GM19239 (cell line): ENCODE measurements around the gene GLT1D1.
A peak's percentile ranks its signal among the peaks of the same experiment; 100 is the strongest.

ENCODE experiments used
- DNase-seq: peaks from one replicate; pipeline ENCODE4 v3.0.0; 2011; ENCODE audit warnings: low spot score; ENCODE audit not compliant: insufficient read length
- FAIRE-seq: peaks from 2 replicates; lab custom pipeline; 2011; peaks lifted over from hg19 to GRCh38; lab: Jason Lieb, UNC

The GLT1D1 gene

DNA sequence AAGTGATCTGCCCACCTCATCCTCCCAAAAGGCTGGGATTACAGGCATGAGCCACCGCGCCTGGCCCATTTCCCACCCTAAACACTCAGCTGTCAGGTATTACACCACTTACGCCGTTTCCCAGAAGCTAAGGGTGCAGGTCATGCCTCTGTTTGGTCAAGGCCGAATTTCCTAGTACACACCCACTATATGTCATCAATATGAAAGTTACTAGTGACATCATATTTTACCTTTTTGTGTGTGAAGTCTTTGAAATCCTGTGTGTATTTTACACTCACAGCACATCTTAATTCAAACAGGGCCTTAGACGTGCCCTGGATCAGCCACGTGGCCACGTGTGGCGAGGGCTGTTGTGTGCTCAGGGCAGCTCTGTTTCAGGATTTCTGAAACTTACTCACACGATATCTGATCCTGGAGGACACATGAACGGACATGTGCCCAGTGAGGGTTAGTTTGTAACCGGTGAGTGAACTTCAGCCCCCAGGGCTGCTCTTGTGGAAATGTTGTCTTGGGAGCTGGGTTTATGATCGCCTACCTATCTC, 51.8 kb downstream of the GLT1D1 start:
- DNase-seq, result no peak
- no peak for FAIRE-seq

- FAIRE-seq, result no peak
- no peak for DNase-seq
These were observed 53.3 kb downstream of the GLT1D1 start for GRCh38 chr12:128906485-128907137.

- DNase-seq (no peak), FAIRE-seq (no peak)
These were observed 55.0 kb downstream of the GLT1D1 start for GRCh38 chr12:128908254-128908653.

GRCh38 chr12:128909653-128910052, 56.4 kb downstream of the GLT1D1 start:
- no peak for DNase-seq
- FAIRE-seq, result no peak

DNA sequence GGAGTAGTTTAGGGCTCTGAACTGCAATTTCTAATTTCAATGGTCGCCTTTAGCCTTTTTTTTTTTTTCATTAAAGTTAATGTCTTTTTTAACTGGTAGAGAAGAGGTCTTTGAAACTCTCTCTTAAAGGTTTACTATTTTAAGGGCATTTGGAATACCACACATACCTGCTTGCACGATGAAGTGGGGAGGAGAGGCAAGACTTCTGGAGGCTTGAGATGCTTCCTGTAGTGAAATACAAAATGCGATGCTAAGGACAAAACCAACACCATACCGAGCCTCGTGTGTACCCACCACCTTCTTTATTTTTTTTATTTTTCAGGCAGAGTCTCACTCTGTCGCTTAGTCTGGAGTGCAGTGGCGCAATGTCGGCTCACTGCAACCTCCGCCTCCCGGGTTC, 57.4 kb downstream of the GLT1D1 start:
- no peak for FAIRE-seq
- no peak for DNase-seq

- DNase-seq, result no peak
- no peak for FAIRE-seq
These were observed 58.6 kb downstream of the GLT1D1 start for GRCh38 chr12:128911861-128912260.

- peak; percentile 30 for DNase-seq
- peak; percentile 92 for FAIRE-seq
These were observed 61.8 kb downstream of the GLT1D1 start for GRCh38 chr12:128914908-128915563.

GRCh38 chr12:128916425-128916824, 63.1 kb downstream of the GLT1D1 start:
- no peak for DNase-seq
- no peak for FAIRE-seq

DNA sequence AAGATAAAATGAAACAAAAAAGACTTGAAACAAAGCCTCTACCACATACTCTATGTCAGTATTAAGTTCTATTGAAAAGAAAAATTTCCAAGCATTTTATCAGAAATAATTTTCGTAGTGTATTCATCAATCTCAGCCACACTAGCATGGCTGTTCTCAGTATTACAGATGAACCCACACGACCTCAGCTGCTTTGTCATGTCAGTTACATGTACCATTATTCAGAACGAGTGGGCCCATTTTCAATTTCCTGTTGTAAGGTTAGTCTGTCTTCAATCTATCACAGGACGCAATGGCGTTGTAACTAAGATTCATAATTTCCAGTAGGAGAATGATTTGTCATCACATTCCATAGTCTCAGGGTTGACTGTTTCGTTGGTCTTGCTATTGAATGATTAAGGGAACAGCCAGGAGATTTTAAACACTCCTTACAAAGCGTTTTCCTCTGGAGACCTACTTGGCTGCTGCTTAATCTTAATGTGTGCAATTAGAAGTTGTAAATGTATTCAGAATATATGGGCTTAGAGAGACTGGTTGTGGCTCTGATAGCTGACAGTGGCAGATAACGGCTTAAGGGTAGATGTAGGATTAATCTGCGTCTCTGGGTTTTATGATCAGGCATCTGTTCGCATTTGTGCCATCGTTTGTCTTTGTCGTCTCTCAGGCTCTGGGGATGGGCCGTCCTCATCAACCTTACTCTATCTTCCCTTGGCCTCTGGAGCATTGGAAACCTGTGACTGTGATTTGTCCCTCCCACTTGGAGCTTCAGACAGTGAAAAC, 65.4 kb downstream of the GLT1D1 start:
- FAIRE-seq (no peak), DNase-seq (no peak)

DNA sequence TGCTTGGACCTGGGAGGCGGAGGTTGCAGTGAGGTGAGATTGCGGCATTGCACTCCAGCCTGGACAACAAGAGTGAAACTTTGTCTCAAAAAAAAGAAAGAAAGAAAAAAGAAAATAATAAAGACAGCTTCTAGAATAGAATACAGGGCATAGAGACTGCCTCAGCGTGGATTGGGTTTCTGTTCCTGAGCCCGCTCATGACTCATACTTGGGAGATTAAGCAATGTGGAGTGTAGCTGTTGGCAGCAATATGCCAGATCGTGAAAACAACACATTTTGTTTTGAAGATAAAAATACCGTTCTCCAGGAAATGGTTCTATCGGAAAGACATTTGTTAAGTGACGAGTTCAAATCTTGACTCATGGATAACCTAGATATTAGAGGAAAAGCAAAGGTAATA, 67.2 kb downstream of the GLT1D1 start:
- DNase-seq (no peak), FAIRE-seq (no peak)

DNA sequence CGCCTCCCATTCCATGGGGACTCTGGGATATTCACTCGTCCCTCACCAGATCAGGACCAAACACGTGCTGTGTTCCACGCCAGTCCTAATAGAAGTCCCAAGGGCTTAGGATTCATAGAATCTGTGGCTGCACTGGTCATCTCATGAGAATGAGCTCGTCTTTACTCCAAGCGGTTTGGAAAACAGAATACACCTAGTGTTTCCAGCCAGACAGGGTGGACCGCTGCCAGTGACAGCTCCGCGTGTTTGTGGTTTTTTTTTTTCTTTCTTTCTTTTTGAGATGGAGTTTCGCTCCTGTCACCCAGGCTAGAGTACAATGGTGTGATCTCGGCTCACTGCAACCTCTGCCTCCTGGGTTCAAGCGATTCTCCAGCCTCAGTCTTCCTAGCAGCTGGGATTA, 75.1 kb downstream of the GLT1D1 start:
- no peak for FAIRE-seq

DNA sequence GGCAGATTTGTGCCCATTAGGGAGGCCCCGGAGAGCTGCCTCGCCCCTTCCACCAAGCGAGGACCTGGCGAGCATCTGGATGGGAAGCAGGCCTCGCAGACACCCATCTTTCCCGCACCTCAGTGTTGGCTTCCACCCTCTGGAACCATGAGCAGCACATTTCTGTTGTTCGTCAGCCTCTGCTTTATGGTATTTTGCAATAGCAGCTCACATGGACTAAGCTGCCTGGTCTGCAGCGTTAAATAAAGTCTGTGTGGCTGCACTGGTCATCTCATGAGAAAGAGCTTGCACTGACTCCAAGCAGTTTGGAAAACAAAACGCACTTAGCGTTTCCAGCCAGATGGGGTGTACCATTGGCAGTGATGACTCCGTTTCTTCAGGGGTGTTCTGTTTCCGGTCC, 75.8 kb downstream of the GLT1D1 start:
- FAIRE-seq, result no peak

More for the DNA sequence above, 75.1 kb downstream of the GLT1D1 start:
- DNase-seq, result no peak

GRCh38 chr12:128930606-128931005, 77.3 kb downstream of the GLT1D1 start:
- no peak for FAIRE-seq

More for the DNA sequence above, 75.8 kb downstream of the GLT1D1 start:
- DNase-seq, result no peak

DNA sequence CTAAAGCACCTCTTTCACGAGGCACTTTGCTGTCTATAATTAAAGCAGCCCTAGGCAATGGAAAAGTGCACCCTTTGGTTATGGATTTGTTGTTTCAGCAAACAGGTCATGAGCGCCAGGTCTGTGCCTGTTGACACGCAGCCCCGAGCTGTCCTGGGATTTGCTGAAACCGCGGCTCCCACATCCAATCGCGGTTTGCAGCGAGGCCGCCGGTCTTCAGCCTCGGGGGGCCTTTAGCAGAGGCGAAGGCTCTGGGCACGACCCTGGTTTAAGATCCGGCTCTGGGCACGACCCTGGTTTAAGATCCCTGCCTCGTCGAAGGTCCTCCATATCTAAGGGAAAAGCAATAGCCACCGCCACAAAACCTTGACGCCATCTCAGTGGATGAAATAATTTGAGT, 79.2 kb downstream of the GLT1D1 start:
- FAIRE-seq, result no peak
- DNase-seq, result no peak

More at GRCh38 chr12:128930606-128931005, 77.3 kb downstream of the GLT1D1 start:
- no peak for DNase-seq

GRCh38 chr12:128933039-128933438, 79.8 kb downstream of the GLT1D1 start:
- no peak for FAIRE-seq
- DNase-seq, result no peak

GRCh38 chr12:128933926-128934325, 80.6 kb downstream of the GLT1D1 start:
- no peak for DNase-seq

DNA sequence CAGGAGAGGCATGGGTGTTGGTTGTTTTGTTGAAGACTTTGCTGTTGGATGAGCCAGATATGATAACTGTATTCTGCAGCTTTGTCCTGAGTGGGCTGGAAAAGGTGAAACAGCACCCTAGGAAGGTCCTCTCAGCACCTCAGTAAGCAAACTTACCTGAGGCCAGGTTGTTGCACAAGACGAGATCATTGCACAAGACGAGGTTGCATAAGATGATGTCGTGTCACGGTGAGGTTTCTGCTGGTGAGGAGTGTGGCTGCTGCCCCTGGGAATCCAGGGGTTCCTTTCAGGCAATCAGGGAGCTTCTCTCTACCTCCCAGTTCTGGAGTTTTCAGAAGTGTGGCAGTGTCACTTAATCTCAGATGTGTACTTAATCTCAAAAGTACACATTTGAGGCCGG, 85.6 kb downstream of the GLT1D1 start:
- DNase-seq (no peak), FAIRE-seq (no peak)

More at GRCh38 chr12:128933926-128934325, 80.6 kb downstream of the GLT1D1 start:
- FAIRE-seq, result no peak

GRCh38 chr12:128940090-128940888, 87.0 kb downstream of the GLT1D1 start:
- FAIRE-seq, result no peak
- DNase-seq, result no peak

- no peak for FAIRE-seq
- no peak for DNase-seq
These were observed 87.7 kb downstream of the GLT1D1 start for GRCh38 chr12:128940974-128941373.

- DNase-seq, result no peak
- FAIRE-seq, result no peak
These were observed 89.7 kb downstream of the GLT1D1 start for GRCh38 chr12:128942960-128943477.
